Hepatocyte (in vitro differentiated cells): ENCODE measurements around the gene PIK3R5.

Experiments
- CTCF ChIP-seq: fragments of 200-600 bp; sonication (generic); IDR thresholded peaks from 2 replicates; pipeline ENCODE4 v1.5.1; 2016; ENCODE audit warnings: antibody characterized with exemption, mild to moderate bottlenecking; ENCODE audit not compliant: poor library complexity
- EZH2phosphoT487 ChIP-seq: fragments of 200-600 bp; sonication (generic); IDR thresholded peaks from one replicate; pipeline ENCODE4 v1.6.1; 2018; ENCODE audit warnings: antibody characterized with exemption, mild to moderate bottlenecking, low read depth, moderate library complexity; ENCODE audit not compliant: unreplicated experiment, severe bottlenecking

GRCh38 chr17:8981443-8981842 is 15.9 kb upstream of the PIK3R5 start:
- no peak for TF ChIP-seq CTCF
- TF ChIP-seq EZH2phosphoT487 = no peak
